ENCODE data around the gene FHAD1.

- TF ChIP-seq CTCF (IDR thresholded peaks at IDR 0.05; ENCODE audit: low read depth, low read length, poor library complexity, severe bottlenecking) (no peak), EZH2phosphoT487 (IDR thresholded peaks at IDR 0.05; ENCODE audit: borderline replicate concordance, low read length) (no peak)
Measured at GRCh38 chr1:15332952-15333715, 86.1 kb downstream of the FHAD1 start.
